Heart left ventricle (tissue), 13 donors: ENCODE results near the gene DGKB.

ENCODE experiments used
- POLR2A ChIP-seq, 2 donors: fragments of 450-650 bp; IDR thresholded peaks; one replicate each; pipeline ENCODE4 v1.6.1; 2017; ENCODE audit warnings: antibody characterized with exemption in 2 of 2, mild to moderate bottlenecking in 2 of 2, moderate library complexity in 2 of 2
- TF ChIP-seq, protein P1 (sequence below), 12 donors: fragments of 200-600 bp; sonication (generic) in 4 of 12; IDR thresholded peaks; one replicate each; pipeline versions ENCODE4 v1.5.0 to v1.8.0; 2018 to 2022; ENCODE audit warnings: antibody characterized with exemption in 12 of 12, mild to moderate bottlenecking in 5 of 12
- donor health status: ischemic (EF 13 %, LVEDD 7.1; RV severe dilation, severe dysfunction).
- donor health status: DM: no; HTN: yes; CAD: no.
- donor health status: DM: no; HTN: no; CAD: no.
- donor health status: ischemic (EF 25% LVEDD 6.9; RV normal size, moderate dysfunction).
- donor health status: ischemic (EF 25% LVEDD 5.7; RV mildly dilated, moderate dysfunction).
- donor health status: ischemic (EF 35%, LVEDD 5.7; RV mildly dilated, moderate dysfunction).
- donor health status: nonischemic (EF 11% LVEDD 7.7; RV severe dilation, severe dysfunction).
- donor health status: DM: yes; HTN: yes; CAD: no.
- donor health status: PGD.
- donor health status: ischemic (EF 29% LVEDD 5.4; RV normal size, mild dysfunction).
- donor health status: nonischemic (EF 23%, LVEDD 6.1; RV moderate dilation, normal function).

DNA sequence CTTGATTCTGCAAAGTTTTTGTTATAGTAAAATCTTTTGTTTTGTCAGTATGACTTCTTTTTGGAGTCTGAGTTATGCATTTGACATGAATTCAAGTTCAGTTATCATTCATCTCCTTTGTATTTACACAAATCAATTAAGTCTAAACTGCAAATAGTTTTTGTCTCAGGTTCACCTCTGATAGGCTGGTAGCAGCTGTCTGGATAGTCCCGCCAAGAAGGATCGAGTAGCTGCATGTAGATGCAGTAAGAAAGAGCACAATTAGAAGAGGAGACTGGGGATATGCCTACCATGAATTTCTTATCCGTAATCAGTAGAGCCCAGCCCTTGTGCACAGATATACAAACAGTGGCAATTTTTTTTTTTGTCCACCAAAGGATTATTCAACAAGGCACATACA is 520.6 kb downstream of the DGKB start:
- TF ChIP-seq, protein P1, sequence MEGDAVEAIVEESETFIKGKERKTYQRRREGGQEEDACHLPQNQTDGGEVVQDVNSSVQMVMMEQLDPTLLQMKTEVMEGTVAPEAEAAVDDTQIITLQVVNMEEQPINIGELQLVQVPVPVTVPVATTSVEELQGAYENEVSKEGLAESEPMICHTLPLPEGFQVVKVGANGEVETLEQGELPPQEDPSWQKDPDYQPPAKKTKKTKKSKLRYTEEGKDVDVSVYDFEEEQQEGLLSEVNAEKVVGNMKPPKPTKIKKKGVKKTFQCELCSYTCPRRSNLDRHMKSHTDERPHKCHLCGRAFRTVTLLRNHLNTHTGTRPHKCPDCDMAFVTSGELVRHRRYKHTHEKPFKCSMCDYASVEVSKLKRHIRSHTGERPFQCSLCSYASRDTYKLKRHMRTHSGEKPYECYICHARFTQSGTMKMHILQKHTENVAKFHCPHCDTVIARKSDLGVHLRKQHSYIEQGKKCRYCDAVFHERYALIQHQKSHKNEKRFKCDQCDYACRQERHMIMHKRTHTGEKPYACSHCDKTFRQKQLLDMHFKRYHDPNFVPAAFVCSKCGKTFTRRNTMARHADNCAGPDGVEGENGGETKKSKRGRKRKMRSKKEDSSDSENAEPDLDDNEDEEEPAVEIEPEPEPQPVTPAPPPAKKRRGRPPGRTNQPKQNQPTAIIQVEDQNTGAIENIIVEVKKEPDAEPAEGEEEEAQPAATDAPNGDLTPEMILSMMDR (IDR thresholded peaks at IDR 0.05): no peak
- no peak for TF ChIP-seq POLR2A (IDR thresholded peaks at IDR 0.05)
